WTC11 (cell line): Measurements from ENCODE around the gene NPAS3. TPM values are rescaled to one million over a fixed set of nuclear protein-coding genes. Genes with fewer than 3 reads are reported as not detected.

Experiments used
- ATAC-seq: fragments of 200-7000 bp; cut with Tn5 transposase; 2 replicates; pipeline ENCODE4 v1.10.0; 2021; ENCODE audit warnings: mild to moderate bottlenecking, moderate library complexity
- CTCF ChIA-PET: fragments of 300-600 bp; sonication (Branson Sonifier 250); formaldehyde crosslinking; loops from one replicate; lab custom pipeline; 2021; ENCODE audit warnings: antibody characterized with exemption; lab: Charles Lee
- POLR2A ChIA-PET: fragments of 350-600 bp; sonication (Branson Sonifier 250); formaldehyde crosslinking; loops from one replicate; lab custom pipeline; 2021; ENCODE audit warnings: antibody characterized with exemption; lab: Charles Lee
- DNase-seq: peaks from one replicate; pipeline ENCODE4 v3.0.0; 2021; ENCODE audit warnings: low spot score
- H3K27ac Mint-ChIP-seq: 2 replicates; pipeline ENCODE4 v1.8.0; 2021; ENCODE audit warnings: mixed read lengths
- H3K27me3 Mint-ChIP-seq: 2 replicates; pipeline ENCODE4 v1.8.0; 2021; ENCODE audit warnings: low read depth, mild to moderate bottlenecking, moderate library complexity, mixed read lengths
- H3K36me3 Mint-ChIP-seq: 2 replicates; pipeline ENCODE4 v1.8.0; 2021; ENCODE audit warnings: mixed read lengths
- H3K4me1 Mint-ChIP-seq: 2 replicates; pipeline ENCODE4 v1.8.0; 2022; ENCODE audit warnings: mixed read lengths
- H3K4me3 Mint-ChIP-seq: 2 replicates; pipeline ENCODE4 v1.8.0; 2021; ENCODE audit warnings: mild to moderate bottlenecking, moderate library complexity, mixed read lengths
- H3K9me3 Mint-ChIP-seq: 2 replicates; pipeline ENCODE4 v1.8.0; 2021; ENCODE audit warnings: mixed read lengths
- CREM ChIP-seq: sonication (generic); formaldehyde crosslinking; IDR thresholded peaks from 2 replicates; pipeline ENCODE4 v1.8.1; 2022; ENCODE audit warnings: mild to moderate bottlenecking, missing genetic modification reagents, moderate library complexity
- ELF4 ChIP-seq: sonication (generic); formaldehyde crosslinking; IDR thresholded peaks from 2 replicates; pipeline ENCODE4 v1.8.1; 2022; ENCODE audit warnings: low read depth, mild to moderate bottlenecking, moderate library complexity, missing genetic modification reagents
- EMX1 ChIP-seq: fragments of 250-450 bp; sonication (Bioruptor Pico); IDR thresholded peaks from 2 replicates; pipeline ENCODE4 v1.8.0; 2021; ENCODE audit warnings: mild to moderate bottlenecking
- FOXJ3 ChIP-seq: sonication (generic); formaldehyde crosslinking; IDR thresholded peaks from 2 replicates; pipeline ENCODE4 v1.9.0; 2021; ENCODE audit warnings: missing genetic modification reagents, mild to moderate bottlenecking, borderline replicate concordance
- GTF2I ChIP-seq: fragments of 250-450 bp; sonication (Bioruptor Pico); conservative IDR thresholded peaks from 2 replicates; pipeline ENCODE4 v1.4.0; 2021; ENCODE audit warnings: mild to moderate bottlenecking
- HMGA2 ChIP-seq: fragments of 250-450 bp; sonication (Bioruptor Pico); IDR thresholded peaks from 2 replicates; pipeline ENCODE4 v1.4.0; 2021; ENCODE audit warnings: mild to moderate bottlenecking, moderate library complexity
- KAT7 ChIP-seq: sonication (generic); formaldehyde crosslinking; IDR thresholded peaks from 2 replicates; pipeline ENCODE4 v1.8.1; 2023; ENCODE audit warnings: missing genetic modification reagents, mild to moderate bottlenecking, borderline replicate concordance
- MXD4 ChIP-seq: fragments of 250-450 bp; sonication (Bioruptor Pico); IDR thresholded peaks from 2 replicates; pipeline ENCODE4 v1.8.0; 2021; ENCODE audit warnings: mild to moderate bottlenecking, moderate library complexity, borderline replicate concordance
- NR1H2 ChIP-seq: sonication (generic); formaldehyde crosslinking; IDR thresholded peaks from 2 replicates; pipeline ENCODE4 v1.9.0; 2021; ENCODE audit warnings: mild to moderate bottlenecking, moderate library complexity, missing genetic modification reagents
- SMAD4 ChIP-seq: sonication (generic); formaldehyde crosslinking; IDR thresholded peaks from 2 replicates; pipeline ENCODE4 v1.8.0; 2022; ENCODE audit warnings: mild to moderate bottlenecking, missing genetic modification reagents
- SOX15 ChIP-seq: fragments of 250-450 bp; sonication (Bioruptor Pico); IDR thresholded peaks from 2 replicates; pipeline ENCODE4 v1.9.0; 2021; ENCODE audit warnings: mild to moderate bottlenecking
- ZBTB21 ChIP-seq: sonication (generic); formaldehyde crosslinking; IDR thresholded peaks from 2 replicates; pipeline ENCODE4 v1.8.1; 2023; ENCODE audit warnings: mild to moderate bottlenecking, missing genetic modification reagents, borderline replicate concordance
- ZNF138 ChIP-seq: sonication (generic); formaldehyde crosslinking; conservative IDR thresholded peaks from 2 replicates; pipeline ENCODE4 v1.8.1; 2022; ENCODE audit warnings: mild to moderate bottlenecking, moderate library complexity, missing genetic modification reagents
- ZNF396 ChIP-seq: fragments of 250-450 bp; sonication (Bioruptor Pico); IDR thresholded peaks from 2 replicates; pipeline ENCODE4 v1.8.0; 2021; ENCODE audit warnings: mild to moderate bottlenecking, moderate library complexity, borderline replicate concordance
- total RNA-seq: library from RNA; stranded (reverse); gene quantifications from 3 replicates; pipeline ENCODE4 v1.2.3, GENCODE V29; 2021
- TF ChIP-seq, protein P1 (sequence below): fragments of 250-450 bp; sonication (Bioruptor Pico); IDR thresholded peaks from 2 replicates; pipeline ENCODE4 v1.8.0; 2021; ENCODE audit warnings: mild to moderate bottlenecking
- TF ChIP-seq, protein P2 (sequence below): fragments of 200-600 bp; IDR thresholded peaks from 2 replicates; pipeline ENCODE4 v1.8.0; 2022; ENCODE audit warnings: antibody characterized with exemption
- TF ChIP-seq, protein P3 (sequence below): sonication (generic); formaldehyde crosslinking; IDR thresholded peaks from 2 replicates; pipeline ENCODE4 v1.8.0; 2022; ENCODE audit warnings: mild to moderate bottlenecking, missing genetic modification reagents
- TF ChIP-seq, protein P4 (sequence below): sonication (generic); formaldehyde crosslinking; IDR thresholded peaks from 2 replicates; pipeline ENCODE4 v1.8.1; 2022; ENCODE audit warnings: mild to moderate bottlenecking, missing genetic modification reagents, moderate library complexity, borderline replicate concordance
- TF ChIP-seq, protein P5 (sequence below): sonication (generic); formaldehyde crosslinking; IDR thresholded peaks from 2 replicates; pipeline ENCODE4 v1.8.1; 2023; ENCODE audit warnings: mild to moderate bottlenecking, missing genetic modification reagents, borderline replicate concordance
- TF ChIP-seq, protein P6 (sequence below): sonication (generic); formaldehyde crosslinking; IDR thresholded peaks from 2 replicates; pipeline ENCODE4 v1.8.0; 2022; ENCODE audit warnings: mild to moderate bottlenecking, missing genetic modification reagents
- TF ChIP-seq, protein P7 (sequence below): sonication (generic); formaldehyde crosslinking; IDR thresholded peaks from 2 replicates; pipeline ENCODE4 v1.8.1; 2023; ENCODE audit warnings: mild to moderate bottlenecking, missing genetic modification reagents, moderate library complexity
- TF ChIP-seq, protein P8 (sequence below): sonication (generic); formaldehyde crosslinking; conservative IDR thresholded peaks from 2 replicates; pipeline ENCODE4 v1.8.1; 2022; ENCODE audit warnings: mild to moderate bottlenecking, missing genetic modification reagents

The NPAS3 gene
- total RNA-seq, 1 experiment from 2014 or later: 3.2 TPM

DNA sequence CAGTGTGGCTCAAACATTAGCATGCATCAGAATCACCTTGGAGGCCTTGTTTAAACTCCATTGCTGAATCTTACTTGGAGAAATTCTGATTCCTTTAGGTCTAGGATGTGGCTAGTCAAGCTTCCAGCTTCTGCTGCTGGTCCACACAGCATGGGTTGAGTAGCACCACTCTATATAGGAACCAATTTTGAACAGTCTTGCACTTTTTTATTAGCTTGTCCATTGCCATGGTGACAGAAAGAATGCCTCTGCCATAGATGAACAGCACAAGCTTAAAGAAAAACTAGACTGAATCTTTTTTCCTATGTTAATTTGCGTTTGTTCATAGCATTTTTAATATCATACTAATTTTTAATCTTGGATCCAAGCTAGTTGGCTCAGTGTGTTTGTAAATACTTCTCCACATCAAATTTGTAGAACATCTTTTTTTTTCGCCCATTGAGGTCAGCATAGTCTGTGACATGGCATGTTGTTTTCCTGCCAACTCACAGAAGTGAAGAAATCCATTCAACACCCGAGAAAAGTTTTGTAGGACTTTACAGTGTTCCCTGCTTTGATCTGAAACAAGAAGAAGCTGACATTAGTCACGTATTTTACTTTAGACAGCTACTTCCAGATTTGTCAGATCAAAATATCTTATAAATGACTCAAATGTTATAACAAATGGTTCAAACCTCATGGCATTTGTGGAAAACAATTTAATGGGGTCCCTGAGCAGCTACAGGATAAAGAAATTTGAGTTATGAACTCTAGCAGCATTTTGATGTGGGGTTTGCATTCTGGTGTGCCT lies 573.4 kb downstream of the NPAS3 start:
- DNase-seq (no peak), ATAC-seq (no peak)
- ChIA-PET CTCF (no interaction called here), POLR2A (no interaction called here)
- Mint-ChIP-seq H3K27me3 (no peaks in the 10 kb centered on the region), H3K27ac (no peak overlapping the region), H3K4me3 (no peak overlapping the region), H3K9me3 (no peaks in the 10 kb centered on the region), H3K36me3 (no peaks in the 10 kb centered on the region), H3K4me1 (peaks cover 9% of the 10 kb centered on the region)
- TF ChIP-seq HMGA2 (CRISPR knock-in tag) (no peak), GTF2I (CRISPR knock-in tag) (no peak)
- TF ChIP-seq, protein P1, sequence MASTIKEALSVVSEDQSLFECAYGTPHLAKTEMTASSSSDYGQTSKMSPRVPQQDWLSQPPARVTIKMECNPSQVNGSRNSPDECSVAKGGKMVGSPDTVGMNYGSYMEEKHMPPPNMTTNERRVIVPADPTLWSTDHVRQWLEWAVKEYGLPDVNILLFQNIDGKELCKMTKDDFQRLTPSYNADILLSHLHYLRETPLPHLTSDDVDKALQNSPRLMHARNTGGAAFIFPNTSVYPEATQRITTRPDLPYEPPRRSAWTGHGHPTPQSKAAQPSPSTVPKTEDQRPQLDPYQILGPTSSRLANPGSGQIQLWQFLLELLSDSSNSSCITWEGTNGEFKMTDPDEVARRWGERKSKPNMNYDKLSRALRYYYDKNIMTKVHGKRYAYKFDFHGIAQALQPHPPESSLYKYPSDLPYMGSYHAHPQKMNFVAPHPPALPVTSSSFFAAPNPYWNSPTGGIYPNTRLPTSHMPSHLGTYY (CRISPR knock-in tag): no peak

DNA sequence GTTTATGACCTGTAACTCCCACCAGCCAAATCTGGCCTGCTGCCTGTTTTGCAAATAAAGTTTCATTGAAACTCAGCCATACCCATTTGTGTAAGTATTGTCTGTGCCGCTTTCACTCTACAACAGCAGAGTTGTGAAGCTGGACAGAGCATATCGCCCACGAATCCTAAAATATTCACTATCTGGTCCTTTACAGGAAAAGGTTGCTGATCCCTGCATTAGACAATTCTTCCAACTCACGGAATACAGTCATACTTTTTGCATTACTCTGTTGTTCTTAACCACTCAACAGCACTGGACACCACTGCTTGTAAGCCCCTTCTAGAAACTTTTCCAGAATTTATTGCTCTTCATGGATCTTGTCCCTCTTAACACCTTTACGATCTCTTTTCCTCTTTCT lies 576.8 kb downstream of the NPAS3 start:
- Mint-ChIP-seq H3K27me3 (no peaks in the 10 kb centered on the region), H3K36me3 (no peaks in the 10 kb centered on the region), H3K4me1 (peaks cover 3% of the 10 kb centered on the region), H3K27ac (no peak overlapping the region), H3K4me3 (no peak overlapping the region), H3K9me3 (no peaks in the 10 kb centered on the region)
- no peak for DNase-seq
- ChIA-PET CTCF (no interaction called here), POLR2A (no interaction called here)
- TF ChIP-seq SOX15 (CRISPR knock-in tag) (no peak), ZNF396 (no peak), CREM (CRISPR knock-in tag) (no peak), KAT7 (no peak)
- ATAC-seq: no peak

DNA sequence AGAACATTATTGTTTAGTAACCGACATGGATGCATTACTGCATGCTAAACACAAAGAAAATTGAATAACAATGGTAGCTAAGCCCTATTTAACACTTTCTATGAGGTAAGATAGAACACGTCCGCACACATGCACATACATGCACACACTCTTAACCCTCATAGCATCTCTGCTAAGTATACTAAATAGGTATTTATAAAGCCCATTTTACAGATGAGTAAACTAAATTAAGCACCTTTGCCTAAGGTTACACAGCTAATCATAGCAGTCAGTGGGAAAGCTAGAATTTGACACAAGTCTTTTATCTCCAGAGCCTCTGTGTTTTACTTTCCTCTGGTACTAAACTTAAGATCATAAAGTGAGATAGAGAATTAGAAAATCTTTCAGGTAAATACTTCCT lies 577.2 kb downstream of the NPAS3 start:
- no peak overlapping the region for H3K4me3 Mint-ChIP-seq
- ATAC-seq (no peak), DNase-seq (no peak)
- ChIA-PET CTCF (no interaction called here), POLR2A (no interaction called here)
- no peaks in the 10 kb centered on the region for H3K9me3 Mint-ChIP-seq
- H3K4me1 Mint-ChIP-seq: peaks cover 3% of the 10 kb centered on the region
- H3K27ac Mint-ChIP-seq: no peak overlapping the region
- H3K36me3 Mint-ChIP-seq: no peaks in the 10 kb centered on the region
- H3K27me3 Mint-ChIP-seq: no peaks in the 10 kb centered on the region
- TF ChIP-seq SMAD4 (CRISPR knock-in tag) (no peak), FOXJ3 (CRISPR knock-in tag) (no peak), ELF4 (CRISPR knock-in tag) (no peak), ZNF138 (CRISPR knock-in tag) (no peak), ZBTB21 (CRISPR knock-in tag) (no peak), EMX1 (CRISPR knock-in tag) (no peak), NR1H2 (no peak), MXD4 (CRISPR knock-in tag) (no peak)
- TF ChIP-seq, protein P2, sequence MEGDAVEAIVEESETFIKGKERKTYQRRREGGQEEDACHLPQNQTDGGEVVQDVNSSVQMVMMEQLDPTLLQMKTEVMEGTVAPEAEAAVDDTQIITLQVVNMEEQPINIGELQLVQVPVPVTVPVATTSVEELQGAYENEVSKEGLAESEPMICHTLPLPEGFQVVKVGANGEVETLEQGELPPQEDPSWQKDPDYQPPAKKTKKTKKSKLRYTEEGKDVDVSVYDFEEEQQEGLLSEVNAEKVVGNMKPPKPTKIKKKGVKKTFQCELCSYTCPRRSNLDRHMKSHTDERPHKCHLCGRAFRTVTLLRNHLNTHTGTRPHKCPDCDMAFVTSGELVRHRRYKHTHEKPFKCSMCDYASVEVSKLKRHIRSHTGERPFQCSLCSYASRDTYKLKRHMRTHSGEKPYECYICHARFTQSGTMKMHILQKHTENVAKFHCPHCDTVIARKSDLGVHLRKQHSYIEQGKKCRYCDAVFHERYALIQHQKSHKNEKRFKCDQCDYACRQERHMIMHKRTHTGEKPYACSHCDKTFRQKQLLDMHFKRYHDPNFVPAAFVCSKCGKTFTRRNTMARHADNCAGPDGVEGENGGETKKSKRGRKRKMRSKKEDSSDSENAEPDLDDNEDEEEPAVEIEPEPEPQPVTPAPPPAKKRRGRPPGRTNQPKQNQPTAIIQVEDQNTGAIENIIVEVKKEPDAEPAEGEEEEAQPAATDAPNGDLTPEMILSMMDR: no peak
- TF ChIP-seq, protein P3, sequence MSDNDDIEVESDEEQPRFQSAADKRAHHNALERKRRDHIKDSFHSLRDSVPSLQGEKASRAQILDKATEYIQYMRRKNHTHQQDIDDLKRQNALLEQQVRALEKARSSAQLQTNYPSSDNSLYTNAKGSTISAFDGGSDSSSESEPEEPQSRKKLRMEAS (CRISPR knock-in tag): no peak
- TF ChIP-seq, protein P4, sequence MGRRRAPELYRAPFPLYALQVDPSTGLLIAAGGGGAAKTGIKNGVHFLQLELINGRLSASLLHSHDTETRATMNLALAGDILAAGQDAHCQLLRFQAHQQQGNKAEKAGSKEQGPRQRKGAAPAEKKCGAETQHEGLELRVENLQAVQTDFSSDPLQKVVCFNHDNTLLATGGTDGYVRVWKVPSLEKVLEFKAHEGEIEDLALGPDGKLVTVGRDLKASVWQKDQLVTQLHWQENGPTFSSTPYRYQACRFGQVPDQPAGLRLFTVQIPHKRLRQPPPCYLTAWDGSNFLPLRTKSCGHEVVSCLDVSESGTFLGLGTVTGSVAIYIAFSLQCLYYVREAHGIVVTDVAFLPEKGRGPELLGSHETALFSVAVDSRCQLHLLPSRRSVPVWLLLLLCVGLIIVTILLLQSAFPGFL (CRISPR knock-in tag): no peak
- TF ChIP-seq, protein P5, sequence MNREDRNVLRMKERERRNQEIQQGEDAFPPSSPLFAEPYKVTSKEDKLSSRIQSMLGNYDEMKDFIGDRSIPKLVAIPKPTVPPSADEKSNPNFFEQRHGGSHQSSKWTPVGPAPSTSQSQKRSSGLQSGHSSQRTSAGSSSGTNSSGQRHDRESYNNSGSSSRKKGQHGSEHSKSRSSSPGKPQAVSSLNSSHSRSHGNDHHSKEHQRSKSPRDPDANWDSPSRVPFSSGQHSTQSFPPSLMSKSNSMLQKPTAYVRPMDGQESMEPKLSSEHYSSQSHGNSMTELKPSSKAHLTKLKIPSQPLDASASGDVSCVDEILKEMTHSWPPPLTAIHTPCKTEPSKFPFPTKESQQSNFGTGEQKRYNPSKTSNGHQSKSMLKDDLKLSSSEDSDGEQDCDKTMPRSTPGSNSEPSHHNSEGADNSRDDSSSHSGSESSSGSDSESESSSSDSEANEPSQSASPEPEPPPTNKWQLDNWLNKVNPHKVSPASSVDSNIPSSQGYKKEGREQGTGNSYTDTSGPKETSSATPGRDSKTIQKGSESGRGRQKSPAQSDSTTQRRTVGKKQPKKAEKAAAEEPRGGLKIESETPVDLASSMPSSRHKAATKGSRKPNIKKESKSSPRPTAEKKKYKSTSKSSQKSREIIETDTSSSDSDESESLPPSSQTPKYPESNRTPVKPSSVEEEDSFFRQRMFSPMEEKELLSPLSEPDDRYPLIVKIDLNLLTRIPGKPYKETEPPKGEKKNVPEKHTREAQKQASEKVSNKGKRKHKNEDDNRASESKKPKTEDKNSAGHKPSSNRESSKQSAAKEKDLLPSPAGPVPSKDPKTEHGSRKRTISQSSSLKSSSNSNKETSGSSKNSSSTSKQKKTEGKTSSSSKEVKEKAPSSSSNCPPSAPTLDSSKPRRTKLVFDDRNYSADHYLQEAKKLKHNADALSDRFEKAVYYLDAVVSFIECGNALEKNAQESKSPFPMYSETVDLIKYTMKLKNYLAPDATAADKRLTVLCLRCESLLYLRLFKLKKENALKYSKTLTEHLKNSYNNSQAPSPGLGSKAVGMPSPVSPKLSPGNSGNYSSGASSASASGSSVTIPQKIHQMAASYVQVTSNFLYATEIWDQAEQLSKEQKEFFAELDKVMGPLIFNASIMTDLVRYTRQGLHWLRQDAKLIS (CRISPR knock-in tag): no peak
- TF ChIP-seq, protein P6, sequence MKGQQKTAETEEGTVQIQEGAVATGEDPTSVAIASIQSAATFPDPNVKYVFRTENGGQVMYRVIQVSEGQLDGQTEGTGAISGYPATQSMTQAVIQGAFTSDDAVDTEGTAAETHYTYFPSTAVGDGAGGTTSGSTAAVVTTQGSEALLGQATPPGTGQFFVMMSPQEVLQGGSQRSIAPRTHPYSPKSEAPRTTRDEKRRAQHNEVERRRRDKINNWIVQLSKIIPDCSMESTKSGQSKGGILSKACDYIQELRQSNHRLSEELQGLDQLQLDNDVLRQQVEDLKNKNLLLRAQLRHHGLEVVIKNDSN (CRISPR knock-in tag): no peak
- TF ChIP-seq, protein P7, sequence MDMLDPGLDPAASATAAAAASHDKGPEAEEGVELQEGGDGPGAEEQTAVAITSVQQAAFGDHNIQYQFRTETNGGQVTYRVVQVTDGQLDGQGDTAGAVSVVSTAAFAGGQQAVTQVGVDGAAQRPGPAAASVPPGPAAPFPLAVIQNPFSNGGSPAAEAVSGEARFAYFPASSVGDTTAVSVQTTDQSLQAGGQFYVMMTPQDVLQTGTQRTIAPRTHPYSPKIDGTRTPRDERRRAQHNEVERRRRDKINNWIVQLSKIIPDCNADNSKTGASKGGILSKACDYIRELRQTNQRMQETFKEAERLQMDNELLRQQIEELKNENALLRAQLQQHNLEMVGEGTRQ (CRISPR knock-in tag): no peak
- TF ChIP-seq, protein P8, sequence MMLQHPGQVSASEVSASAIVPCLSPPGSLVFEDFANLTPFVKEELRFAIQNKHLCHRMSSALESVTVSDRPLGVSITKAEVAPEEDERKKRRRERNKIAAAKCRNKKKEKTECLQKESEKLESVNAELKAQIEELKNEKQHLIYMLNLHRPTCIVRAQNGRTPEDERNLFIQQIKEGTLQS (CRISPR knock-in tag): no peak
